Kidney (tissue), 14 donors: ENCODE data around the gene RPP14. TPM values are rescaled to one million over a fixed set of nuclear protein-coding genes. Genes with fewer than 3 reads are reported as not detected.
A peak's percentile ranks its signal among the peaks of the same experiment; 100 is the strongest.

Experiments
- DNase-seq, 5 donors: peaks; one replicate each; pipeline ENCODE4 v3.0.0-alpha.2; 2013 to 2020
- FAIRE-seq: peaks from 2 replicates; lab custom pipeline; 2012; peaks lifted over from hg19 to GRCh38; lab: Jason Lieb, UNC
- H3K27ac ChIP-seq, 2 donors: one replicate each; pipeline ENCODE4 v1.7.0; 2013; ENCODE audit warnings: low read depth in 2 of 2, low read length in 2 of 2, inconsistent platforms in 1 of 2
- H3K27me3 ChIP-seq: one replicate; pipeline ENCODE4 v1.7.1; 2013; ENCODE audit warnings: low read length, inconsistent platforms; ENCODE audit not compliant: control insufficient read depth, insufficient read depth
- H3K36me3 ChIP-seq, 3 donors: one replicate each; pipeline versions ENCODE4 v1.7.0 to v1.7.1; 2013; ENCODE audit warnings: low read length in 3 of 3, control low read depth in 1 of 3, inconsistent platforms in 1 of 3; ENCODE audit not compliant: insufficient read depth in 3 of 3, control insufficient read depth in 2 of 3
- H3K4me1 ChIP-seq, 3 donors: one replicate each; pipeline versions ENCODE4 v1.7.0 to v1.7.1; 2013; ENCODE audit warnings: low read length in 3 of 3, inconsistent platforms in 1 of 3, low read depth in 1 of 3; ENCODE audit not compliant: control insufficient read depth in 2 of 3, insufficient read depth in 2 of 3
- H3K4me3 ChIP-seq, 3 donors: one replicate each; pipeline versions ENCODE4 v1.7.0 to v1.8.1; 2013; ENCODE audit warnings: low read length in 3 of 3, control low read depth in 1 of 3, inconsistent platforms in 1 of 3
- H3K9ac ChIP-seq, 3 donors: one replicate each; pipeline versions ENCODE4 v1.7.0 to v1.7.1; 2013; ENCODE audit warnings: low read length in 3 of 3, control low read depth in 1 of 3, inconsistent platforms in 1 of 3
- H3K9me3 ChIP-seq, 3 donors: one replicate each; pipeline versions ENCODE4 v1.7.0 to v1.7.1; 2013; ENCODE audit warnings: low read length in 3 of 3, control low read depth in 1 of 3, inconsistent platforms in 1 of 3; ENCODE audit not compliant: control insufficient read depth in 2 of 3, insufficient read depth in 1 of 3
- CTCF ChIP-seq: IDR thresholded peaks from 3 replicates; pipeline ENCODE4 v1.5.1; 2012; ENCODE audit warnings: mild to moderate bottlenecking, moderate library complexity, borderline replicate concordance; ENCODE audit not compliant: insufficient read depth; ENCODE audit errors: extremely low read depth
- intact Hi-C: fragments of 100-400 bp; cut with DNase I; formaldehyde crosslinking; loops from one replicate; pipeline ENCODE4 v1.11.1; 2022
- polyA plus RNA-seq: library from polyadenylated mRNA; stranded (reverse); fragments of 350-450 nt; fragmentation: Illumina TruSeq; extraction: RNeasy Lipid Tissue Mini Kit (QIAGEN cat#74804); gene quantifications from one replicate; pipeline ENCODE4 v1.2.3, GENCODE V29; 2014; ENCODE audit warnings: low read depth, low replicate concordance; ENCODE audit not compliant: insufficient read depth
- total RNA-seq: library from RNA; stranded (reverse); fragmentation: NEBNext Ultra II Directional; extraction: Animal tissue kit (Norgen Biotek cat#: 25700); gene quantifications from one replicate; pipeline ENCODE4 v1.2.1, GENCODE V29; 2021
- donor health status: control.
- donor health status: control.
- donor health status: control.
- donor health status: control.
- donor health status: control.
- donor health status: DM: yes; HTN: yes; CAD: no.
- donor health status: Normal renal cell carcinoma (clear cell type).

Gene RPP14
- total and polyA plus RNA-seq, 2 donors from 2014 or later: 12.0 to 14.9 TPM

- Histone ChIP-seq H3K9me3 (no peaks in the 10 kb centered on the region), H3K36me3 (peaks cover 0 to 2% (median 0%) of the 10 kb centered on the region in 3 donors), H3K27ac (no peak overlapping the region), H3K4me1 (peaks cover 0 to 22% (median 18%) of the 10 kb centered on the region in 3 donors), H3K9ac (no peak overlapping the region), H3K27me3 (no peaks in the 10 kb centered on the region), H3K4me3 (no peak overlapping the region)
- FAIRE-seq (no peak), DNase-seq (no peak)
- intact Hi-C loops: no loop called here
- TF ChIP-seq CTCF: no peak
Observed at GRCh38 chr3:58346368-58346767, 40.3 kb downstream of the RPP14 start.

GRCh38 chr3:58347984-58348383 lies 41.9 kb downstream of the RPP14 start:
- Histone ChIP-seq H3K27me3 (no peaks in the 10 kb centered on the region), H3K36me3 (peaks cover 0 to 2% (median 0%) of the 10 kb centered on the region in 3 donors), H3K4me3 (no peak overlapping the region), H3K27ac (no peak overlapping the region), H3K9ac (no peak overlapping the region), H3K4me1 (peaks cover 0 to 15% (median 13%) of the 10 kb centered on the region in 3 donors), H3K9me3 (no peaks in the 10 kb centered on the region)
- DNase-seq (no peak), FAIRE-seq (no peak)
- intact Hi-C loops: no loop called here
- TF ChIP-seq CTCF: no peak

- peak overlapping the region; percentile 52 to 86 for H3K27ac ChIP-seq
- peak overlapping the region in 1 of 3 donors; percentile 38 for H3K9ac ChIP-seq
- no peaks in the 10 kb centered on the region for H3K9me3 ChIP-seq
- intact Hi-C loops: no loop called here
- H3K4me1 ChIP-seq: peaks cover 0 to 10% (median 8%) of the 10 kb centered on the region in 3 donors
- no peak for TF ChIP-seq CTCF
- no peaks in the 10 kb centered on the region for H3K36me3 ChIP-seq
- H3K4me3 ChIP-seq: no peak overlapping the region
- DNase-seq (peak in 4 of 5 donors; percentile 35 to 52 (median 46)), FAIRE-seq (no peak)
- H3K27me3 ChIP-seq: no peaks in the 10 kb centered on the region
Observed at GRCh38 chr3:58349792-58350626, 44.0 kb downstream of the RPP14 start.
